Measurements from ENCODE around the gene SYCN.
"Not testable (repeated sequence)": the region's sequence is repeated elsewhere in the genome, so short reads cannot be mapped to it uniquely, and the experiment has no call there.

The SYCN gene

GRCh38 chr19:39223703-39224279 lies 19.7 kb upstream of the SYCN start:
- H3K27ac ChIP-seq (ENCODE audit: low read length) = no peak overlapping the region
- H3K4me1 ChIP-seq (ENCODE audit: control insufficient read depth, insufficient read depth, low read length) = no peaks in the 10 kb centered on the region
- H3K27me3 ChIP-seq (ENCODE audit: control insufficient read depth in 1 of 2, insufficient read depth in 2 of 2, low read length in 2 of 2) = peaks cover 7 to 12% of the 10 kb centered on the region in 2 donors
- no peaks in the 10 kb centered on the region for H3K9me3 ChIP-seq (ENCODE audit: control insufficient read depth in 2 of 2, low read length in 2 of 2)
- H3K36me3 ChIP-seq (ENCODE audit: control insufficient read depth in 2 of 2, insufficient read depth in 2 of 2, low read length in 2 of 2) = no peaks in the 10 kb centered on the region
- H3K4me3 ChIP-seq (ENCODE audit: low read length in 2 of 2) = no peak overlapping the region
- H3K9ac ChIP-seq (ENCODE audit: low read length in 2 of 2) = no peak overlapping the region

GRCh38 chr19:39219108-39219507 lies 15.0 kb upstream of the SYCN start:
- H3K4me3 ChIP-seq (ENCODE audit: low read length in 2 of 2); H3K9ac ChIP-seq (ENCODE audit: low read length in 2 of 2); H3K36me3 ChIP-seq (ENCODE audit: control insufficient read depth in 2 of 2, insufficient read depth in 2 of 2, low read length in 2 of 2); H3K9me3 ChIP-seq (ENCODE audit: control insufficient read depth in 2 of 2, low read length in 2 of 2); H3K27ac ChIP-seq (ENCODE audit: low read length); H3K4me1 ChIP-seq (ENCODE audit: control insufficient read depth, insufficient read depth, low read length): not testable (repeated sequence)
- peaks cover 10 to 16% of the 10 kb centered on the region in 2 donors for H3K27me3 ChIP-seq (ENCODE audit: control insufficient read depth in 1 of 2, insufficient read depth in 2 of 2, low read length in 2 of 2)

- H3K4me1 ChIP-seq (ENCODE audit: control insufficient read depth, insufficient read depth, low read length) = no peaks in the 10 kb centered on the region
- H3K27me3 ChIP-seq (ENCODE audit: control insufficient read depth in 1 of 2, insufficient read depth in 2 of 2, low read length in 2 of 2) = peaks cover 12 to 13% of the 10 kb centered on the region in 2 donors
- H3K36me3 ChIP-seq (ENCODE audit: control insufficient read depth in 2 of 2, insufficient read depth in 2 of 2, low read length in 2 of 2) = no peaks in the 10 kb centered on the region
- H3K4me3 ChIP-seq (ENCODE audit: low read length in 2 of 2) = no peak overlapping the region
- H3K9me3 ChIP-seq (ENCODE audit: control insufficient read depth in 2 of 2, low read length in 2 of 2) = peaks cover 0 to 2% of the 10 kb centered on the region in 2 donors
- H3K27ac ChIP-seq (ENCODE audit: low read length) = no peak overlapping the region
- no peak overlapping the region for H3K9ac ChIP-seq (ENCODE audit: low read length in 2 of 2)
Measured at GRCh38 chr19:39218230-39219007, 14.4 kb upstream of the SYCN start.

- H3K9ac ChIP-seq (ENCODE audit: low read length in 2 of 2) = no peak overlapping the region
- H3K4me1 ChIP-seq (ENCODE audit: control insufficient read depth, insufficient read depth, low read length) = no peaks in the 10 kb centered on the region
- H3K36me3 ChIP-seq (ENCODE audit: control insufficient read depth in 2 of 2, insufficient read depth in 2 of 2, low read length in 2 of 2) = no peaks in the 10 kb centered on the region
- peaks cover 11 to 13% of the 10 kb centered on the region in 2 donors for H3K27me3 ChIP-seq (ENCODE audit: control insufficient read depth in 1 of 2, insufficient read depth in 2 of 2, low read length in 2 of 2)
- no peak overlapping the region for H3K27ac ChIP-seq (ENCODE audit: low read length)
- no peak overlapping the region for H3K4me3 ChIP-seq (ENCODE audit: low read length in 2 of 2)
- peaks cover 0 to 2% of the 10 kb centered on the region in 2 donors for H3K9me3 ChIP-seq (ENCODE audit: control insufficient read depth in 2 of 2, low read length in 2 of 2)
Measured at GRCh38 chr19:39217094-39217493, 13.0 kb upstream of the SYCN start.

GRCh38 chr19:39215323-39215722 lies 11.3 kb upstream of the SYCN start:
- not testable (repeated sequence) for H3K9ac ChIP-seq (ENCODE audit: low read length in 2 of 2); H3K4me1 ChIP-seq (ENCODE audit: control insufficient read depth, insufficient read depth, low read length); H3K4me3 ChIP-seq (ENCODE audit: low read length in 2 of 2); H3K27me3 ChIP-seq (ENCODE audit: control insufficient read depth in 1 of 2, insufficient read depth in 2 of 2, low read length in 2 of 2); H3K9me3 ChIP-seq (ENCODE audit: control insufficient read depth in 2 of 2, low read length in 2 of 2); H3K27ac ChIP-seq (ENCODE audit: low read length); H3K36me3 ChIP-seq (ENCODE audit: control insufficient read depth in 2 of 2, insufficient read depth in 2 of 2, low read length in 2 of 2)

- Histone ChIP-seq H3K36me3 (ENCODE audit: control insufficient read depth in 2 of 2, insufficient read depth in 2 of 2, low read length in 2 of 2) (no peaks in the 10 kb centered on the region), H3K9ac (ENCODE audit: low read length in 2 of 2) (no peak overlapping the region), H3K4me3 (ENCODE audit: low read length in 2 of 2) (no peak overlapping the region), H3K27me3 (ENCODE audit: control insufficient read depth in 1 of 2, insufficient read depth in 2 of 2, low read length in 2 of 2) (peaks cover 0 to 6% of the 10 kb centered on the region in 2 donors), H3K27ac (ENCODE audit: low read length) (no peak overlapping the region), H3K9me3 (ENCODE audit: control insufficient read depth in 2 of 2, low read length in 2 of 2) (peaks cover 0 to 2% of the 10 kb centered on the region in 2 donors), H3K4me1 (ENCODE audit: control insufficient read depth, insufficient read depth, low read length) (no peaks in the 10 kb centered on the region)
Measured at GRCh38 chr19:39212375-39212742, 8.3 kb upstream of the SYCN start.

- no peak overlapping the region for H3K4me3 ChIP-seq (ENCODE audit: low read length in 2 of 2)
- peaks cover 0 to 6% of the 10 kb centered on the region in 2 donors for H3K27me3 ChIP-seq (ENCODE audit: control insufficient read depth in 1 of 2, insufficient read depth in 2 of 2, low read length in 2 of 2)
- no peaks in the 10 kb centered on the region for H3K4me1 ChIP-seq (ENCODE audit: control insufficient read depth, insufficient read depth, low read length)
- no peaks in the 10 kb centered on the region for H3K36me3 ChIP-seq (ENCODE audit: control insufficient read depth in 2 of 2, insufficient read depth in 2 of 2, low read length in 2 of 2)
- no peak overlapping the region for H3K27ac ChIP-seq (ENCODE audit: low read length)
- H3K9me3 ChIP-seq (ENCODE audit: control insufficient read depth in 2 of 2, low read length in 2 of 2) = no peaks in the 10 kb centered on the region
- H3K9ac ChIP-seq (ENCODE audit: low read length in 2 of 2) = no peak overlapping the region
Measured at GRCh38 chr19:39211731-39212374, 7.8 kb upstream of the SYCN start.

GRCh38 chr19:39209196-39209595 lies 5.1 kb upstream of the SYCN start:
- no peaks in the 10 kb centered on the region for H3K9me3 ChIP-seq (ENCODE audit: control insufficient read depth in 2 of 2, low read length in 2 of 2)
- H3K4me3 ChIP-seq (ENCODE audit: low read length in 2 of 2) = no peak overlapping the region
- no peaks in the 10 kb centered on the region for H3K4me1 ChIP-seq (ENCODE audit: control insufficient read depth, insufficient read depth, low read length)
- H3K9ac ChIP-seq (ENCODE audit: low read length in 2 of 2) = no peak overlapping the region
- H3K27ac ChIP-seq (ENCODE audit: low read length) = no peak overlapping the region
- H3K36me3 ChIP-seq (ENCODE audit: control insufficient read depth in 2 of 2, insufficient read depth in 2 of 2, low read length in 2 of 2) = no peaks in the 10 kb centered on the region
- H3K27me3 ChIP-seq (ENCODE audit: control insufficient read depth in 1 of 2, insufficient read depth in 2 of 2, low read length in 2 of 2) = peaks cover 1 to 12% of the 10 kb centered on the region in 2 donors

- no peaks in the 10 kb centered on the region for H3K9me3 ChIP-seq (ENCODE audit: control insufficient read depth in 2 of 2, low read length in 2 of 2)
- peaks cover 10 to 13% of the 10 kb centered on the region in 2 donors for H3K27me3 ChIP-seq (ENCODE audit: control insufficient read depth in 1 of 2, insufficient read depth in 2 of 2, low read length in 2 of 2)
- no peaks in the 10 kb centered on the region for H3K4me1 ChIP-seq (ENCODE audit: control insufficient read depth, insufficient read depth, low read length)
- H3K36me3 ChIP-seq (ENCODE audit: control insufficient read depth in 2 of 2, insufficient read depth in 2 of 2, low read length in 2 of 2) = no peaks in the 10 kb centered on the region
- H3K4me3 ChIP-seq (ENCODE audit: low read length in 2 of 2) = no peak overlapping the region
- no peak overlapping the region for H3K27ac ChIP-seq (ENCODE audit: low read length)
- H3K9ac ChIP-seq (ENCODE audit: low read length in 2 of 2) = no peak overlapping the region
Measured at GRCh38 chr19:39208175-39208795, 4.2 kb upstream of the SYCN start.

GRCh38 chr19:39207293-39207836 lies 3.3 kb upstream of the SYCN start:
- Histone ChIP-seq H3K9me3 (ENCODE audit: control insufficient read depth in 2 of 2, low read length in 2 of 2) (no peaks in the 10 kb centered on the region), H3K9ac (ENCODE audit: low read length in 2 of 2) (no peak overlapping the region), H3K36me3 (ENCODE audit: control insufficient read depth in 2 of 2, insufficient read depth in 2 of 2, low read length in 2 of 2) (no peaks in the 10 kb centered on the region), H3K27ac (ENCODE audit: low read length) (no peak overlapping the region), H3K27me3 (ENCODE audit: control insufficient read depth in 1 of 2, insufficient read depth in 2 of 2, low read length in 2 of 2) (peaks cover 14 to 22% of the 10 kb centered on the region in 2 donors), H3K4me1 (ENCODE audit: control insufficient read depth, insufficient read depth, low read length) (no peaks in the 10 kb centered on the region), H3K4me3 (ENCODE audit: low read length in 2 of 2) (no peak overlapping the region)
